WTC11 (cell line): Measurements from ENCODE around the gene CHTF8. TPM values are rescaled to one million over a fixed set of nuclear protein-coding genes. Genes with fewer than 3 reads are reported as not detected.

Experiments used
- ATAC-seq: fragments of 200-7000 bp; cut with Tn5 transposase; 2 replicates; pipeline ENCODE4 v1.10.0; 2021; ENCODE audit warnings: mild to moderate bottlenecking, moderate library complexity
- CTCF ChIA-PET: fragments of 300-600 bp; sonication (Branson Sonifier 250); formaldehyde crosslinking; loops from one replicate; lab custom pipeline; 2021; ENCODE audit warnings: antibody characterized with exemption; lab: Charles Lee
- POLR2A ChIA-PET: fragments of 350-600 bp; sonication (Branson Sonifier 250); formaldehyde crosslinking; loops from one replicate; lab custom pipeline; 2021; ENCODE audit warnings: antibody characterized with exemption; lab: Charles Lee
- DNase-seq: peaks from one replicate; pipeline ENCODE4 v3.0.0; 2021; ENCODE audit warnings: low spot score
- H3K27ac Mint-ChIP-seq: 2 replicates; pipeline ENCODE4 v1.8.0; 2021; ENCODE audit warnings: mixed read lengths
- H3K27me3 Mint-ChIP-seq: 2 replicates; pipeline ENCODE4 v1.8.0; 2021; ENCODE audit warnings: low read depth, mild to moderate bottlenecking, moderate library complexity, mixed read lengths
- H3K36me3 Mint-ChIP-seq: 2 replicates; pipeline ENCODE4 v1.8.0; 2021; ENCODE audit warnings: mixed read lengths
- H3K4me1 Mint-ChIP-seq: 2 replicates; pipeline ENCODE4 v1.8.0; 2022; ENCODE audit warnings: mixed read lengths
- H3K4me3 Mint-ChIP-seq: 2 replicates; pipeline ENCODE4 v1.8.0; 2021; ENCODE audit warnings: mild to moderate bottlenecking, moderate library complexity, mixed read lengths
- H3K9me3 Mint-ChIP-seq: 2 replicates; pipeline ENCODE4 v1.8.0; 2021; ENCODE audit warnings: mixed read lengths
- AFF4 ChIP-seq: sonication (generic); formaldehyde crosslinking; IDR thresholded peaks from 2 replicates; pipeline ENCODE4 v1.8.1; 2023; ENCODE audit warnings: mild to moderate bottlenecking, missing genetic modification reagents, borderline replicate concordance
- ATF3 ChIP-seq: sonication (generic); formaldehyde crosslinking; conservative IDR thresholded peaks from 2 replicates; pipeline ENCODE4 v1.8.1; 2022; ENCODE audit warnings: mild to moderate bottlenecking, missing genetic modification reagents
- CREB1 ChIP-seq: sonication (generic); formaldehyde crosslinking; IDR thresholded peaks from 2 replicates; pipeline ENCODE4 v1.8.0; 2023; ENCODE audit warnings: mild to moderate bottlenecking, missing genetic modification reagents
- CREM ChIP-seq: sonication (generic); formaldehyde crosslinking; IDR thresholded peaks from 2 replicates; pipeline ENCODE4 v1.8.1; 2022; ENCODE audit warnings: mild to moderate bottlenecking, missing genetic modification reagents, moderate library complexity
- CTCF ChIP-seq: fragments of 200-600 bp; IDR thresholded peaks from 2 replicates; pipeline ENCODE4 v1.8.0; 2022; ENCODE audit warnings: antibody characterized with exemption
- E2F4 ChIP-seq: sonication (generic); formaldehyde crosslinking; IDR thresholded peaks from 2 replicates; pipeline ENCODE4 v1.8.1; 2022; ENCODE audit warnings: low read depth, mild to moderate bottlenecking, moderate library complexity, missing genetic modification reagents, borderline replicate concordance
- ETV6 ChIP-seq: sonication (generic); formaldehyde crosslinking; IDR thresholded peaks from 2 replicates; pipeline ENCODE4 v1.8.1; 2022; ENCODE audit warnings: mild to moderate bottlenecking, missing genetic modification reagents
- MLX ChIP-seq: sonication (generic); formaldehyde crosslinking; IDR thresholded peaks from 2 replicates; pipeline ENCODE4 v1.8.1; 2023; ENCODE audit warnings: mild to moderate bottlenecking, missing genetic modification reagents, moderate library complexity
- NFE2L1 ChIP-seq: sonication (generic); formaldehyde crosslinking; IDR thresholded peaks from 2 replicates; pipeline ENCODE4 v1.8.1; 2023; ENCODE audit warnings: missing genetic modification reagents
- PRDM15 ChIP-seq: sonication (generic); formaldehyde crosslinking; IDR thresholded peaks from 2 replicates; pipeline ENCODE4 v1.8.0; 2022; ENCODE audit warnings: missing genetic modification reagents
- RELA ChIP-seq: sonication (generic); formaldehyde crosslinking; IDR thresholded peaks from 2 replicates; pipeline ENCODE4 v1.8.1; 2022; ENCODE audit warnings: missing genetic modification reagents, mild to moderate bottlenecking, borderline replicate concordance
- TCF7 ChIP-seq: sonication (generic); formaldehyde crosslinking; IDR thresholded peaks from 2 replicates; pipeline ENCODE4 v1.8.0; 2022; ENCODE audit warnings: mild to moderate bottlenecking, low read depth, missing genetic modification reagents, moderate library complexity
- USF1 ChIP-seq: sonication (generic); formaldehyde crosslinking; IDR thresholded peaks from 2 replicates; pipeline ENCODE4 v1.8.0; 2022; ENCODE audit warnings: mild to moderate bottlenecking, missing genetic modification reagents
- USF2 ChIP-seq: sonication (generic); formaldehyde crosslinking; IDR thresholded peaks from 2 replicates; pipeline ENCODE4 v1.8.1; 2023; ENCODE audit warnings: mild to moderate bottlenecking, missing genetic modification reagents, moderate library complexity
- ZBTB43 ChIP-seq: sonication (generic); formaldehyde crosslinking; IDR thresholded peaks from 2 replicates; pipeline ENCODE4 v1.8.1; 2023; ENCODE audit warnings: mild to moderate bottlenecking, missing genetic modification reagents
- ZNF219 ChIP-seq: sonication (generic); formaldehyde crosslinking; IDR thresholded peaks from 2 replicates; pipeline ENCODE4 v1.8.0; 2023; ENCODE audit warnings: missing genetic modification reagents, mild to moderate bottlenecking, borderline replicate concordance
- ZNF423 ChIP-seq: fragments of 250-450 bp; sonication (Bioruptor Pico); IDR thresholded peaks from 2 replicates; pipeline ENCODE4 v2.1.2; 2022; ENCODE audit warnings: mild to moderate bottlenecking, moderate library complexity
- total RNA-seq: library from RNA; stranded (reverse); gene quantifications from 3 replicates; pipeline ENCODE4 v1.2.3, GENCODE V29; 2021

Gene CHTF8
- total RNA-seq, 1 experiment from 2014 or later: 115 TPM

GRCh38 chr16:69109486-69110270 is 22.7 kb downstream of the CHTF8 start:
- no peak for ATAC-seq
- no peaks in the 10 kb centered on the region for H3K9me3 Mint-ChIP-seq
- H3K27ac Mint-ChIP-seq: peak overlapping the region; percentile 88
- ChIA-PET POLR2A (no interaction called here), CTCF (interaction anchor here (1.3 to 1.9 kb wide), 2 partner anchors 120 to 208 kb away, joined by 5 to 9 read pairs; no protein-coding TSS in a partner anchor)
- H3K4me3 Mint-ChIP-seq: peak overlapping the region; percentile 88
- peaks cover 49% of the 10 kb centered on the region for H3K4me1 Mint-ChIP-seq
- TF ChIP-seq RELA (CRISPR knock-in tag): peak; percentile 21; the same call in 1 of the 2 replicates
- no peak for TF ChIP-seq CTCF
- no peak for TF ChIP-seq E2F4 (CRISPR knock-in tag)
- 0 out of 2 replicates have a peak, but pooled peaks have one; percentile 23 for TF ChIP-seq ATF3 (CRISPR knock-in tag)
- no peak for TF ChIP-seq TCF7 (CRISPR knock-in tag)
- TF ChIP-seq CREM: no peak
- TF ChIP-seq PRDM15 (CRISPR knock-in tag): no peak
- no peak for TF ChIP-seq CREB1 (CRISPR knock-in tag)
- TF ChIP-seq ZNF423 (CRISPR knock-in tag): no peak
- TF ChIP-seq ETV6 (CRISPR knock-in tag): no peak
- no peak for TF ChIP-seq ZBTB43 (CRISPR knock-in tag)
- no peak for TF ChIP-seq MLX (CRISPR knock-in tag)
- TF ChIP-seq NFE2L1 (CRISPR knock-in tag): no peak
- H3K27me3 Mint-ChIP-seq: no peaks in the 10 kb centered on the region
- DNase-seq: no peak
- peaks cover 50% of the 10 kb centered on the region for H3K36me3 Mint-ChIP-seq

GRCh38 chr16:69108905-69109252 is 23.5 kb downstream of the CHTF8 start:
- Mint-ChIP-seq H3K27ac (peak overlapping the region; percentile 70), H3K36me3 (peaks cover 42% of the 10 kb centered on the region)
- no peak for DNase-seq
- TF ChIP-seq ZNF219 (CRISPR knock-in tag) (no peak), USF2 (CRISPR knock-in tag) (peak; percentile 67), AFF4 (CRISPR knock-in tag) (no peak), USF1 (peak; percentile 59; the same call in 1 of the 2 replicates)
- TF ChIP-seq, all 79 proteins: peak for 2
- POLR2A ChIA-PET: interaction anchor here (0.7 to 0.9 kb wide), 2 partner anchors 9 to 15 kb away, joined by 3 read pairs; no protein-coding TSS in a partner anchor
- H3K4me1 Mint-ChIP-seq: peaks cover 52% of the 10 kb centered on the region
- no peak for ATAC-seq
- H3K4me3 Mint-ChIP-seq: peak overlapping the region; percentile 88
- H3K9me3 Mint-ChIP-seq: no peaks in the 10 kb centered on the region
- CTCF ChIA-PET: interaction anchor here (1.2 to 1.9 kb wide), 5 partner anchors 41 to 207 kb away, joined by 3 to 9 read pairs (median 6); no protein-coding TSS in a partner anchor
- peaks cover under 1% of the 10 kb centered on the region; the same call in 1 of the 2 replicates for H3K27me3 Mint-ChIP-seq
